SK-MEL-5 (cell line): ENCODE results near the gene ADGRA1. TPM values are rescaled to one million over a fixed set of nuclear protein-coding genes. Genes with fewer than 3 reads are reported as not detected.

Experiments used
- total RNA-seq: library from RNA; depleted of rRNA; stranded (reverse); fragments of >200 nt; shearing (Covaris generic); gene quantifications from 2 replicates; pipeline ENCODE4 v1.2.3, GENCODE V29; 2014; rRNA removed

The ADGRA1 gene
- total RNA-seq, 1 experiment from 2014 or later = not detected

Other genes with a start within 250 kb of the ADGRA1 start
- 0.27 TPM in 1 of 2 replicates, not detected in the other for gene CFAP46, start 145.4 kb upstream of the ADGRA1 start, total RNA-seq
- gene KNDC1, start 72.3 kb downstream of the ADGRA1 start, total RNA-seq = 0.34 and 0.45 TPM in 2 replicates
- gene UTF1, start 142.3 kb downstream of the ADGRA1 start, total RNA-seq = not detected in 2 replicates
- gene VENTX, start 149.9 kb downstream of the ADGRA1 start, total RNA-seq = not detected in 2 replicates
- 0.05 and 0.64 TPM in 2 replicates for gene ADAM8, start 188.9 kb downstream of the ADGRA1 start, total RNA-seq
- 28.7 and 33.1 TPM in 2 replicates for gene TUBGCP2, start 220.9 kb downstream of the ADGRA1 start, total RNA-seq
- 15.2 and 28.1 TPM in 2 replicates for gene ZNF511, start 221.0 kb downstream of the ADGRA1 start, total RNA-seq
- not detected in 2 replicates for gene CALY, start 249.0 kb downstream of the ADGRA1 start, total RNA-seq